ENCODE data around the gene TAOK1. TPM values are rescaled to one million over a fixed set of nuclear protein-coding genes. Genes with fewer than 3 reads are reported as not detected.
A peak's percentile ranks its signal among the peaks of the same experiment; 100 is the strongest.

The TAOK1 gene
- total and polyA plus RNA-seq, 8 donors: 5.4 to 31.8 (median 16.8) TPM

GRCh38 chr17:29569245-29569950, 179.2 kb downstream of the TAOK1 start:
- H3K27me3 ChIP-seq: no peaks in the 10 kb centered on the region
- ATAC-seq: no peak
- H3K4me1 ChIP-seq: peaks cover 6 to 24% (median 23%) of the 10 kb centered on the region in 3 donors
- DNase-seq: peak in 3 of 6 donors; percentile 19 to 67 (median 47)
- no peaks in the 10 kb centered on the region for H3K36me3 ChIP-seq
- peak overlapping the region; percentile 52 to 81 (median 66) for H3K4me3 ChIP-seq
- no peak for FAIRE-seq
- WGBS, 2 donors: 59 to 71% methylated on average over 14 of the region's 14 CpGs
- H3K27ac ChIP-seq: peak overlapping the region; percentile 78 to 89 (median 80)
- H3K9me3 ChIP-seq: no peaks in the 10 kb centered on the region
- intact Hi-C loops (cut with DNase I): no loop called here
- no peak for TF ChIP-seq CTCF (IDR thresholded peaks at IDR 0.05)

- TF ChIP-seq CTCF (IDR thresholded peaks at IDR 0.05): no peak
- no peaks in the 10 kb centered on the region for H3K27me3 ChIP-seq
- H3K27ac ChIP-seq: no peak overlapping the region
- no peak overlapping the region for H3K4me3 ChIP-seq
- ATAC-seq (no peak), DNase-seq (peak in 3 of 6 donors; percentile 14 to 34 (median 30)), FAIRE-seq (no peak)
- intact Hi-C loops (cut with DNase I): no loop called here
- 85 to 89% methylated on average over 7 of the region's 7 CpGs for WGBS, 2 donors
- no peaks in the 10 kb centered on the region for H3K36me3 ChIP-seq
- H3K4me1 ChIP-seq: peaks cover 6 to 21% (median 14%) of the 10 kb centered on the region in 3 donors
- H3K9me3 ChIP-seq: no peaks in the 10 kb centered on the region
Observed at GRCh38 chr17:29570521-29570920, 180.4 kb downstream of the TAOK1 start.

- TF ChIP-seq CTCF (IDR thresholded peaks at IDR 0.05): no peak
- FAIRE-seq: no peak
Observed at GRCh38 chr17:29571486-29571882, 181.3 kb downstream of the TAOK1 start.

GRCh38 chr17:29571883-29572681, 181.9 kb downstream of the TAOK1 start:
- Histone ChIP-seq H3K4me1 (peaks cover 6 to 14% (median 7%) of the 10 kb centered on the region in 3 donors), H3K9me3 (no peaks in the 10 kb centered on the region), H3K27ac (no peak overlapping the region), H3K4me3 (peak overlapping the region in 2 of 4 donors; percentile 28 to 38), H3K27me3 (no peaks in the 10 kb centered on the region), H3K36me3 (no peaks in the 10 kb centered on the region)
- WGBS, 2 donors: 48 to 51% methylated on average over 28 to 30 of the region's 30 CpGs
- intact Hi-C loops (cut with DNase I): no loop called here
- FAIRE-seq: no peak
- peak in 4 of 6 donors; percentile 18 to 80 (median 52) for DNase-seq
- no peak for TF ChIP-seq CTCF (IDR thresholded peaks at IDR 0.05)
- peak in 1 of 4 donors; percentile 7 for ATAC-seq

More at GRCh38 chr17:29571486-29571882, 181.3 kb downstream of the TAOK1 start:
- DNase-seq (peak in 2 of 6 donors; percentile 12 to 47), ATAC-seq (no peak)
- no peak overlapping the region for H3K27ac ChIP-seq
- H3K4me3 ChIP-seq: no peak overlapping the region
- H3K36me3 ChIP-seq: no peaks in the 10 kb centered on the region
- intact Hi-C loops (cut with DNase I): no loop called here
- no peaks in the 10 kb centered on the region for H3K27me3 ChIP-seq
- no peaks in the 10 kb centered on the region for H3K9me3 ChIP-seq
- WGBS, 2 donors: 89 to 92% methylated on average over 6 of the region's 6 CpGs
- H3K4me1 ChIP-seq: peaks cover 6 to 14% (median 7%) of the 10 kb centered on the region in 3 donors

Measured in pancreas (tissue), 10 donors.